ENCODE measurements around the gene EXOC8. TPM values are rescaled to one million over a fixed set of nuclear protein-coding genes. Genes with fewer than 3 reads are reported as not detected.

EXOC8 gene
- total and polyA plus RNA-seq, 2 experiments from 2014 or later = 2.3 to 14.4 TPM

- Histone ChIP-seq H3K36me3 (ENCODE audit: insufficient read depth) (no peaks in the 10 kb centered on the region), H3K9me2 (ENCODE audit: insufficient read depth) (no peaks in the 10 kb centered on the region), H3K79me2 (replicated peaks; ENCODE audit: insufficient read depth) (peaks cover 5% of the 10 kb centered on the region), H3K27ac (ENCODE audit: low read depth) (no peak overlapping the region), H3K4me1 (ENCODE audit: insufficient read depth) (peaks cover 5% of the 10 kb centered on the region; the same call in 1 of the 2 replicates), H3F3A (replicated peaks; ENCODE audit: low read depth) (no peaks in the 10 kb centered on the region), H4K20me1 (replicated peaks; ENCODE audit: insufficient read depth) (no peaks in the 10 kb centered on the region), H3K27me3 (ENCODE audit: insufficient read depth) (no peaks in the 10 kb centered on the region), H3K4me2 (no peak overlapping the region), H3K4me3 (no peak overlapping the region), H2AFZ (no peak overlapping the region)
- no peaks in the 10 kb centered on the region for H3K36me3 Mint-ChIP-seq (ENCODE audit: low read depth)
- DNase-seq (ENCODE audit: low spot score) (no peak), ATAC-seq (no peak)
- no peak overlapping the region for H3K4me3 Mint-ChIP-seq
- no peaks in the 10 kb centered on the region for H3K27me3 Mint-ChIP-seq (ENCODE audit: insufficient read depth, low read depth, poor library complexity)
- peaks cover 4% of the 10 kb centered on the region; the same call in 2 of the 3 replicates for H3K4me1 Mint-ChIP-seq
- H3K27ac Mint-ChIP-seq = no peak overlapping the region
- TF ChIP-seq ZNF114 (CRISPR knock-in tag; IDR thresholded peaks at IDR 0.05) = no peak
- TF ChIP-seq JUNB (IDR thresholded peaks at IDR 0.05; ENCODE audit: unreplicated experiment) = no peak
- TF ChIP-seq ZNF462 (CRISPR knock-in tag; IDR thresholded peaks at IDR 0.05) = no peak
- no peak for TF ChIP-seq STAT1 (IDR thresholded peaks at IDR 0.05; ENCODE audit: unreplicated experiment)
- TF ChIP-seq EZH2 (IDR thresholded peaks at IDR 0.05; ENCODE audit: low read depth, unreplicated experiment) = no peak
- H3K9me3 Mint-ChIP-seq = no peaks in the 10 kb centered on the region
Measured at GRCh38 chr1:231327617-231328016, 10.0 kb downstream of the EXOC8 start.

GRCh38 chr1:231326248-231326647 lies 11.4 kb downstream of the EXOC8 start:
- Histone ChIP-seq H3K4me1 (ENCODE audit: insufficient read depth) (peaks cover 5% of the 10 kb centered on the region; the same call in 1 of the 2 replicates), H3K4me3 (no peak overlapping the region), H2AFZ (no peak overlapping the region), H3K27me3 (ENCODE audit: insufficient read depth) (no peaks in the 10 kb centered on the region), H4K20me1 (replicated peaks; ENCODE audit: insufficient read depth) (no peaks in the 10 kb centered on the region), H3K9me2 (ENCODE audit: insufficient read depth) (no peaks in the 10 kb centered on the region), H3K36me3 (ENCODE audit: insufficient read depth) (no peaks in the 10 kb centered on the region), H3K27ac (ENCODE audit: low read depth) (no peak overlapping the region), H3K79me2 (replicated peaks; ENCODE audit: insufficient read depth) (no peaks in the 10 kb centered on the region), H3K4me2 (no peak overlapping the region), H3F3A (replicated peaks; ENCODE audit: low read depth) (no peaks in the 10 kb centered on the region)
- H3K9me3 Mint-ChIP-seq = no peaks in the 10 kb centered on the region
- H3K36me3 Mint-ChIP-seq (ENCODE audit: low read depth) = no peaks in the 10 kb centered on the region
- ATAC-seq (no peak), DNase-seq (ENCODE audit: low spot score) (no peak)
- H3K4me3 Mint-ChIP-seq = no peak overlapping the region
- H3K27ac Mint-ChIP-seq = no peak overlapping the region
- peaks cover 4% of the 10 kb centered on the region; the same call in 2 of the 3 replicates for H3K4me1 Mint-ChIP-seq
- H3K27me3 Mint-ChIP-seq (ENCODE audit: insufficient read depth, low read depth, poor library complexity) = peaks cover 3% of the 10 kb centered on the region
- TF ChIP-seq POLR2AphosphoS5 (IDR thresholded peaks at IDR 0.05; ENCODE audit: low read depth) = no peak
- TF ChIP-seq ETS1 (IDR thresholded peaks at IDR 0.05) = no peak
